Common myeloid progenitor, CD34-positive (primary cell): ENCODE measurements around the gene SPATA1.

ENCODE experiments used
- CTCF ChIA-PET: fragments of 350-600 bp; sonication (Branson Sonifier 250); formaldehyde crosslinking; loops from one replicate; lab custom pipeline; 2021; ENCODE audit warnings: antibody characterized with exemption; lab: Charles Lee
- POLR2A ChIA-PET: fragments of 350-600 bp; sonication (Branson Sonifier 250); formaldehyde crosslinking; loops from one replicate; lab custom pipeline; 2021; ENCODE audit warnings: antibody characterized with exemption; lab: Charles Lee
- DNase-seq, 3 donors: peaks; one replicate each; pipeline versions ENCODE4 v3.0.0 to v3.0.0-alpha.2; 2013
- H3K27ac ChIP-seq, 2 experiments: 1 replicate in 1 of 2; 2 replicates in 1 of 2; pipeline ENCODE4 v1.7.0; 2013; ENCODE audit warnings: inconsistent platforms in 2 of 2, low read length in 2 of 2, mild to moderate bottlenecking in 2 of 2, low read depth in 1 of 2, moderate library complexity in 1 of 2; ENCODE audit not compliant: severe bottlenecking in 2 of 2, insufficient read depth in 1 of 2, poor library complexity in 1 of 2
- H3K27me3 ChIP-seq, 5 experiments: replicated peaks in 2 of 5; 1 replicate in 3 of 5; 2 replicates in 2 of 5; pipeline versions ENCODE4 v1.6.1 to v1.7.0; 2013; ENCODE audit warnings: low read length in 4 of 5, mild to moderate bottlenecking in 2 of 5, moderate library complexity in 2 of 5, inconsistent platforms in 1 of 5; ENCODE audit not compliant: insufficient read depth in 5 of 5, control insufficient read depth in 4 of 5
- H3K36me3 ChIP-seq, 4 experiments: 1 replicate in 2 of 4; 2 replicates in 2 of 4; pipeline versions ENCODE4 v1.6.1 to v1.7.0; 2013; ENCODE audit warnings: low read length in 3 of 4, control low read depth in 1 of 4, mild to moderate bottlenecking in 1 of 4; ENCODE audit not compliant: control insufficient read depth in 4 of 4, insufficient read depth in 4 of 4
- H3K4me1 ChIP-seq, 4 experiments: 1 replicate in 3 of 4; 2 replicates in 1 of 4; pipeline versions ENCODE4 v1.6.1 to v1.7.1; 2013; ENCODE audit warnings: low read length in 3 of 4, mild to moderate bottlenecking in 3 of 4, control low read depth in 1 of 4, inconsistent platforms in 1 of 4, moderate library complexity in 1 of 4; ENCODE audit not compliant: control insufficient read depth in 4 of 4, insufficient read depth in 4 of 4; ENCODE audit errors: control extremely low read depth in 1 of 4
- H3K4me3 ChIP-seq, 7 experiments: 1 replicate in 4 of 7; 2 replicates in 3 of 7; pipeline versions ENCODE4 v1.5.1 to v1.7.0; 2013; ENCODE audit warnings: mild to moderate bottlenecking in 7 of 7, low read length in 6 of 7, moderate library complexity in 6 of 7, inconsistent platforms in 2 of 7, low read depth in 2 of 7, control low read depth in 1 of 7; ENCODE audit not compliant: insufficient read depth in 4 of 7, control insufficient read depth in 1 of 7; ENCODE audit errors: extremely low read depth in 1 of 7
- H3K9me3 ChIP-seq, 5 experiments: 1 replicate in 4 of 5; 2 replicates in 1 of 5; pipeline versions ENCODE4 v1.6.1 to v1.7.1; 2013; ENCODE audit warnings: low read length in 4 of 5, mild to moderate bottlenecking in 2 of 5, inconsistent platforms in 1 of 5, low read depth in 1 of 5, moderate library complexity in 1 of 5; ENCODE audit not compliant: control insufficient read depth in 4 of 5, insufficient read depth in 2 of 5; ENCODE audit errors: control extremely low read depth in 1 of 5
- WGBS: methylation state at CpG from one replicate; pipeline ENCODE4 v1.1.5; 2013; ENCODE audit not compliant: insufficient coverage; 5-methylcytosine and 5-hydroxymethylcytosine counted together

Gene SPATA1

DNA sequence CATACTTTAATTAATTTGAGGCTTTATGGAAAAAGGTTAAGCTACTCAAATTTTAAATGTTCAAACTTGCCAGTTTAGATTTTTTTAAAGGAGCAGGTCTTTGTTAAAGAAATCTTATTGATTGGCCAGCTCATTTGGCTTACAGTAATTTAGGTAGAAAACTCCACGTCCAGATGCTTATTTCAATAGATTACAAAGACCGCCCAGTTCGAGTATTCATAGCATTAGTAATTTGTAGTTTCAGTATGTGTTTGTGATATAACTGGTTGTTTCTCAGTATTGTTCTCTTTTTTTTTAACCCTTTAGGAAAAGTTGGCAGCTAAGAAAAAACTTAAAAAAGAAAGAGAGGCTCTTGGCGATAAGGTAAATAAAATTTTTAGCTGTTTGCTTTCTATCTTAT lies 25.5 kb upstream of the SPATA1 start:
- 80% methylated on average over 1 of the region's 4 CpGs for WGBS
- Histone ChIP-seq H3K4me3 (peak overlapping the region in 3 of 7 experiments; percentile 93 to 98 (median 96)), H3K36me3 (peaks cover 9 to 34% (median 23%) of the 10 kb centered on the region in 4 experiments), H3K9me3 (peaks cover 0 to 7% (median 2%) of the 10 kb centered on the region in 5 experiments), H3K4me1 (peaks cover 2 to 22% (median 15%) of the 10 kb centered on the region in 4 experiments), H3K27me3 (peaks cover 0 to 9% (median 0%) of the 10 kb centered on the region in 5 experiments), H3K27ac (no peak overlapping the region)
- POLR2A ChIA-PET = no interaction called here
- DNase-seq = no peak
- CTCF ChIA-PET = interaction anchor here (1.0 to 2.9 kb wide), 6 partner anchors 7 to 340 kb away, joined by 3 to 21 read pairs (median 4); partner anchors contain the start of genes GNG5 and SPATA1

DNA sequence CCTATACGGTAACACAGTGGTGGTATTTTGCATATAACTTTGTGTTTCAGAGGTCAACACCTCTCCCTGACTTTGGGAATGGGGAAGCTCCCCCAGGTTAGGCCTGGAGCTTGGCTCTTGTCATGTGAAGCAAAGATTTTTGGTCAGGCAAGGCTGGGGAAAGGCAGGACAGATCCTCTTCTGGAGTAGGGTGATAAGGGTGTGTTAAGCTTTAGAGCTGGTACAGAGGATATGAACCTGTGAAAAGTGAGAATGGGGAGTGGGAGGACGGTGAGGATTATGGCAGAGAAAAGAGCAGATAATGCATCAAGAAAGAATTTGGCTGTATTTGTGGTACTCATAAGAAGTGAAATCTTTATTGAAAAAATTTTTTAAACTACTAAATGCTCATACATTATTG lies 24.9 kb upstream of the SPATA1 start:
- Histone ChIP-seq H3K36me3 (peaks cover 13 to 39% (median 25%) of the 10 kb centered on the region in 4 experiments), H3K4me1 (peaks cover 2 to 22% (median 15%) of the 10 kb centered on the region in 4 experiments), H3K27ac (no peak overlapping the region), H3K27me3 (peaks cover 0 to 9% (median 0%) of the 10 kb centered on the region in 5 experiments), H3K4me3 (no peak overlapping the region), H3K9me3 (peaks cover 0 to 7% (median 2%) of the 10 kb centered on the region in 5 experiments)
- ChIA-PET CTCF (interaction anchor here (2.0 to 2.9 kb wide), 2 partner anchors 23 to 47 kb away, joined by 5 to 21 read pairs; partner anchors contain the start of genes GNG5 and SPATA1), POLR2A (no interaction called here)
- 100% methylated on average over 1 of the region's 2 CpGs for WGBS
- no peak for DNase-seq

DNA sequence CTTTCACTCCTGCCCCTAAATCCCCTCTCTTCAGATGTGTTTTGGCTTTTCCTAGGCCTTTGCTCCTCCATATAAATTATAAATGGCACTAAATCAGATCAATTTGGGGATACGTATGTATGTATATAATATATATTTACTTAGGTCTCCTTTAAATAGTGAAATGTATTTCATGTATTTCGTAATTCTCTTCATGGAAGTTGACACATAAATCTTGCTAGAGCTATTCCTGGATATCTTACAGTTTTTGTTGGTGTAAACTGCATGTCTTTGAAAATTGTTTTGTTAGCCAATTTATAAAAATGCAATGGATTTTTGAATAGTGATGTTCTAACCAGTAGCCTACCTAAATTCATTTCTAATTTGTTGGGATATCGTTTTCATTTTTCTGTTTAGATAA lies 18.1 kb upstream of the SPATA1 start:
- peaks cover 38 to 63% (median 52%) of the 10 kb centered on the region in 4 experiments for H3K36me3 ChIP-seq
- H3K27me3 ChIP-seq = no peaks in the 10 kb centered on the region
- DNase-seq = no peak
- 93% methylated on average over 2 of the region's 3 CpGs for WGBS
- no peak overlapping the region for H3K27ac ChIP-seq
- CTCF ChIA-PET = interaction anchor here (1.0 kb wide), 1 partner anchor 8 kb away, joined by 3 read pairs; no protein-coding TSS in a partner anchor
- no peak overlapping the region for H3K4me3 ChIP-seq
- H3K9me3 ChIP-seq = no peaks in the 10 kb centered on the region
- POLR2A ChIA-PET = no interaction called here
- no peaks in the 10 kb centered on the region for H3K4me1 ChIP-seq

DNA sequence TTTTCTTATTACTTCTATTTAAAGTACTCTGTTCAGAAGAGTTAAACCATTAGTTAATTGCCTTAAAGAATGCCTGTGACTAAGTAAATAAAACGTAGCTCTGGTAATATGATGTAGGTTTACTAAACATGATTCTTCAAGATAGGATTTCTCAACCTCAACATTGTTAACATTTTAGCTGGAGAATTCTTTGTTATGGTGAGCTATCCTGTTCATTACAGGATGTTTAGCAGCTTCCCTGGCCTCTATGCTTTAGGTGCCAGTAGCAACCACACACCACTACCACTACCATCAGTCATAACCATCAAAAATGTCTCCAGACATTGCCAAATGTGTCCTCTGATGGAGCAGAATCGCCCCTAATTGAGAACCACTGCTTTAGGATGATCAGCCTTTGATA lies 16.4 kb upstream of the SPATA1 start:
- H3K27me3 ChIP-seq = no peaks in the 10 kb centered on the region
- no CpG with 5 or more reads among the region's 2 CpGs for WGBS
- H3K36me3 ChIP-seq = peaks cover 35 to 63% (median 51%) of the 10 kb centered on the region in 4 experiments
- H3K4me3 ChIP-seq = no peak overlapping the region
- H3K9me3 ChIP-seq = no peaks in the 10 kb centered on the region
- CTCF ChIA-PET = interaction anchor here (1.0 to 1.7 kb wide), 2 partner anchors 11 to 14 kb away, joined by 3 to 5 read pairs; no protein-coding TSS in a partner anchor
- no peak for DNase-seq
- no peak overlapping the region for H3K27ac ChIP-seq
- POLR2A ChIA-PET = no interaction called here
- no peaks in the 10 kb centered on the region for H3K4me1 ChIP-seq

DNA sequence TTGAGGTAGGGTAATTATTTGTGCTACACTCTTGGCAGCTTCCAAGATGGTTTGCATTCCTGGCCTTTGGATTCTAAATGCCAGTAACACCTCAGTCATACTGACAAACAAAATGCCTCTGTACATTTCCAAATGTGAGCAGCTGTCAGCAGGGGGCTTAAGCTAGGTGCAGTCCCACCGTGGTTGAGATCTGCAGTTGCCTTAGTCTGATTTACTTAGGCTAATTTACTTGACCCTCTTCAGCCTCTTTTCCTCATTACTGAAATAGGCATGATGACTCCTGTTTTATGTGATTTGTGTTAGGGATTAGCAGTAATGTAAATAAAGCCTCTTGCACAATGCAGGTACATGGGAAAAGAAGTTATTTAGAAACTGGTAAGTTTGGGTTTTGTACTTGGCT lies 13.5 kb upstream of the SPATA1 start:
- ChIA-PET POLR2A (no interaction called here), CTCF (interaction anchor here (1.0 to 2.4 kb wide), 3 partner anchors 8 to 13 kb away, joined by 3 to 9 read pairs (median 4); no protein-coding TSS in a partner anchor)
- DNase-seq = no peak
- peaks cover 29 to 70% (median 53%) of the 10 kb centered on the region in 4 experiments for H3K36me3 ChIP-seq
- H3K9me3 ChIP-seq = no peaks in the 10 kb centered on the region
- no CpG with 5 or more reads among the region's 1 CpG for WGBS
- H3K27me3 ChIP-seq = no peaks in the 10 kb centered on the region
- H3K27ac ChIP-seq = no peak overlapping the region
- H3K4me1 ChIP-seq = peaks cover 0 to 3% (median 0%) of the 10 kb centered on the region in 4 experiments
- H3K4me3 ChIP-seq = no peak overlapping the region

DNA sequence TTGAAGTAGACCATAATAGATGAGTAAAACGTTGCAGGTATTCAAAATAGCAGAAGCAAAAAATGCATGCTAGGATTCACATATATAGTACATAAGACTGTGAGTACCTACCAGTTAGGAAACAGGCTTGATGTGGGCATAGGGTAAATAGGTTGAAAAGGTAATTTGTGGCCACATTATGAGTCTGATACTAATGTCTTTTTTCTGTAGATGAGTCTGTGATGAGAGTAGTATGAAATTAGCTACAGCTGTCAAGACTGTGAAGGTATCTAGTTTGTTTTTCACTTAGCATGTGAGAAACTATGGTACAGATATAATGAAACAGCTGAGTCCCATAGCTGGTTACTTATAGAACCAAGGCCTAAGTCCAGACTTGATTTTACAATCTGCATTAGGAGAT lies 12.4 kb upstream of the SPATA1 start:
- ChIA-PET POLR2A (no interaction called here), CTCF (interaction anchor here (0.6 to 1.5 kb wide), 3 partner anchors 10 to 448 kb away, joined by 3 read pairs; no protein-coding TSS in a partner anchor)
- Histone ChIP-seq H3K36me3 (peaks cover 35 to 80% (median 60%) of the 10 kb centered on the region in 4 experiments), H3K27me3 (no peaks in the 10 kb centered on the region), H3K4me3 (no peak overlapping the region), H3K4me1 (peaks cover 0 to 7% (median 0%) of the 10 kb centered on the region in 4 experiments), H3K9me3 (no peaks in the 10 kb centered on the region), H3K27ac (no peak overlapping the region)
- no peak for DNase-seq
- no CpG with 5 or more reads among the region's 1 CpG for WGBS

DNA sequence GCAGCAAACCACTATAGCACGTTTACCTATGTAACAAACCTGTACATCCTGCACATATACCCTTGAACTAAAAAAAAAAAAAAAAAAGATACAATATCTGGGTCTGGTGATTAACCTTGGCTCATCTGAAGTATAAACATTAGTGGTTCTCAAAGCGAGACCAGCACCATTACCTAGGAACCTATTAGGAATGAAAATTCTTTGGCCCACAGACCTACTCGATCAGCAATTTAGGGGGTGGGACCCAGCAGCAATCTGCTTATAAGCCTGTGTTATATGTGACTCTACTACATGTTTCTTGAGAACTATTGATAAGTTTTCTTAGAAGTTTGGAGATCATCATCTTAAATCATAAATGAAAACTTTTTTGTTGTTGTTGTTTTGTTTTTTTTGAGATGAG lies 9.7 kb upstream of the SPATA1 start:
- no CpG with 5 or more reads among the region's 3 CpGs for WGBS
- no peaks in the 10 kb centered on the region for H3K9me3 ChIP-seq
- CTCF ChIA-PET = no interaction called here

More for the DNA sequence above, 9.7 kb upstream of the SPATA1 start:
- H3K4me3 ChIP-seq = no peak overlapping the region
- peaks cover 0 to 7% (median under 1%) of the 10 kb centered on the region in 4 experiments for H3K4me1 ChIP-seq
- POLR2A ChIA-PET = no interaction called here
- peaks cover 30 to 87% (median 52%) of the 10 kb centered on the region in 4 experiments for H3K36me3 ChIP-seq
- H3K27ac ChIP-seq = no peak overlapping the region
- DNase-seq = no peak
- H3K27me3 ChIP-seq = no peaks in the 10 kb centered on the region
